GM23338 (cell line): Measurements from ENCODE around the gene SMYD3. TPM values are rescaled to one million over a fixed set of nuclear protein-coding genes. Genes with fewer than 3 reads are reported as not detected.

Experiments
- ATAC-seq: fragments of 200-7000 bp; cut with Tn5 transposase; 3 replicates; pipeline ENCODE4 v1.9.1; 2020
- DNase-seq: peaks from one replicate; pipeline ENCODE4 v3.0.0-alpha.2; 2015; ENCODE audit warnings: low spot score
- H2AFZ ChIP-seq: fragments of 200-600 bp; sonication (generic); 2 replicates; pipeline ENCODE4 v1.8.0; 2016; ENCODE audit warnings: antibody characterized with exemption, mild to moderate bottlenecking, moderate library complexity
- H3F3A ChIP-seq: fragments of 200-600 bp; sonication (generic); replicated peaks from 2 replicates; pipeline ENCODE4 v1.8.0; 2017; ENCODE audit warnings: antibody characterized with exemption, mixed run types, low read depth
- H3K27ac ChIP-seq: fragments of 200-600 bp; sonication (generic); 2 replicates; pipeline ENCODE4 v1.6.1; 2016; ENCODE audit warnings: low read depth
- H3K27me3 ChIP-seq: fragments of 200-600 bp; sonication (generic); 2 replicates; pipeline ENCODE4 v1.8.0; 2016; ENCODE audit warnings: mild to moderate bottlenecking, mixed run types, moderate library complexity; ENCODE audit not compliant: insufficient read depth
- H3K36me3 ChIP-seq: fragments of 200-600 bp; sonication (generic); 2 replicates; pipeline ENCODE4 v1.8.0; 2016; ENCODE audit warnings: mild to moderate bottlenecking; ENCODE audit not compliant: insufficient read depth
- H3K4me1 ChIP-seq: fragments of 200-600 bp; sonication (generic); 2 replicates; pipeline ENCODE4 v1.8.0; 2016; ENCODE audit warnings: mild to moderate bottlenecking, moderate library complexity; ENCODE audit not compliant: insufficient read depth
- H3K4me2 ChIP-seq: fragments of 200-600 bp; sonication (generic); 2 replicates; pipeline ENCODE4 v1.7.1; 2017; ENCODE audit warnings: mixed run types
- H3K4me3 ChIP-seq: fragments of 200-600 bp; sonication (generic); 2 replicates; pipeline ENCODE4 v1.6.1; 2016; ENCODE audit warnings: mixed run types
- H3K79me2 ChIP-seq: fragments of 200-600 bp; sonication (generic); replicated peaks from 2 replicates; pipeline ENCODE4 v1.8.0; 2017; ENCODE audit warnings: mild to moderate bottlenecking; ENCODE audit not compliant: insufficient read depth
- H3K9me2 ChIP-seq: fragments of 200-600 bp; sonication (generic); 2 replicates; pipeline ENCODE4 v1.8.0; 2017; ENCODE audit not compliant: insufficient read depth
- H4K20me1 ChIP-seq: fragments of 200-600 bp; sonication (generic); replicated peaks from 2 replicates; pipeline ENCODE4 v1.8.0; 2017; ENCODE audit warnings: mild to moderate bottlenecking; ENCODE audit not compliant: insufficient read depth
- H3K27ac Mint-ChIP-seq: 2 replicates; pipeline ENCODE4 v1.8.0; 2020; ENCODE audit warnings: inconsistent platforms, mild to moderate bottlenecking, moderate library complexity, mixed read lengths
- H3K27me3 Mint-ChIP-seq: 3 replicates; pipeline ENCODE4 v1.8.0; 2022; ENCODE audit warnings: low read depth, mild to moderate bottlenecking, moderate library complexity, mixed read lengths, inconsistent platforms; ENCODE audit not compliant: insufficient read depth, poor library complexity
- H3K36me3 Mint-ChIP-seq: 3 replicates; pipeline ENCODE4 v1.8.0; 2021; ENCODE audit warnings: low read depth, mild to moderate bottlenecking, inconsistent platforms, moderate library complexity, mixed read lengths
- H3K4me1 Mint-ChIP-seq: 3 replicates; pipeline ENCODE4 v1.8.0; 2020; ENCODE audit warnings: mild to moderate bottlenecking, inconsistent platforms, mixed read lengths
- H3K4me3 Mint-ChIP-seq: 3 replicates; pipeline ENCODE4 v1.8.0; 2021; ENCODE audit warnings: moderate library complexity, mild to moderate bottlenecking, inconsistent platforms, mixed read lengths
- H3K9me3 Mint-ChIP-seq: 3 replicates; pipeline ENCODE4 v1.8.0; 2020; ENCODE audit warnings: moderate library complexity, mild to moderate bottlenecking, inconsistent platforms, mixed read lengths
- CREB1 ChIP-seq: fragments of 250-450 bp; sonication (Bioruptor Pico); IDR thresholded peaks from 2 replicates; pipeline ENCODE4 v1.5.0; 2020; ENCODE audit warnings: low read depth, mild to moderate bottlenecking, moderate library complexity
- CTCF ChIP-seq, 2 experiments: fragments of 200-600 bp in 1 of 2; sonication (generic) in 1 of 2; conservative IDR thresholded peaks; 2 replicates each; pipeline versions ENCODE4 v1.5.1 to v1.6.1; 2016 to 2017; ENCODE audit warnings: antibody characterized with exemption in 2 of 2, low read depth in 2 of 2, mild to moderate bottlenecking in 2 of 2, moderate library complexity in 1 of 2
- EZH2 ChIP-seq: fragments of 200-600 bp; sonication (generic); IDR thresholded peaks from one replicate; pipeline ENCODE4 v1.8.0; 2017; ENCODE audit warnings: antibody characterized with exemption, mild to moderate bottlenecking, low read depth; ENCODE audit not compliant: unreplicated experiment
- EZH2phosphoT487 ChIP-seq: fragments of 200-600 bp; sonication (generic); IDR thresholded peaks from one replicate; pipeline ENCODE4 v1.8.1; 2018; ENCODE audit warnings: antibody characterized with exemption; ENCODE audit not compliant: unreplicated experiment
- JUNB ChIP-seq: IDR thresholded peaks from one replicate; pipeline ENCODE4 v1.6.1; 2016; ENCODE audit warnings: antibody characterized with exemption; ENCODE audit not compliant: unreplicated experiment
- NANOG ChIP-seq: IDR thresholded peaks from 2 replicates; pipeline ENCODE4 v1.6.1; 2016; ENCODE audit warnings: antibody characterized with exemption, borderline replicate concordance
- POLR2AphosphoS5 ChIP-seq: IDR thresholded peaks from 2 replicates; pipeline ENCODE4 v1.6.1; 2016; ENCODE audit warnings: antibody characterized with exemption, low read depth
- REST ChIP-seq: IDR thresholded peaks from one replicate; pipeline ENCODE4 v1.6.1; 2018; ENCODE audit warnings: antibody characterized with exemption; ENCODE audit not compliant: unreplicated experiment
- STAT1 ChIP-seq: IDR thresholded peaks from one replicate; pipeline ENCODE4 v1.6.1; 2016; ENCODE audit warnings: antibody characterized with exemption; ENCODE audit not compliant: unreplicated experiment
- ZNF114 ChIP-seq: fragments of 250-450 bp; sonication (Bioruptor Pico); IDR thresholded peaks from 2 replicates; pipeline ENCODE4 v1.5.0; 2020; ENCODE audit warnings: mild to moderate bottlenecking, moderate library complexity
- ZNF331 ChIP-seq: fragments of 250-450 bp; sonication (Bioruptor Pico); IDR thresholded peaks from 2 replicates; pipeline ENCODE4 v1.5.0; 2020; ENCODE audit warnings: low read depth, mild to moderate bottlenecking, moderate library complexity
- polyA plus RNA-seq: library from polyadenylated mRNA; unstranded; fragments of >200 nt; fragmentation: Nextera tagmentation; extraction: Ambion mirVana; gene quantifications from 2 replicates; pipeline ENCODE4 v1.2.1, GENCODE V29; 2016
- total RNA-seq: library from RNA; depleted of rRNA; stranded (reverse); fragments of >200 nt; shearing (Covaris generic); gene quantifications from 2 replicates; pipeline ENCODE4 v1.2.3, GENCODE V29; 2014
- TF ChIP-seq, protein P1 (sequence below): fragments of 250-450 bp; sonication (Bioruptor Pico); IDR thresholded peaks from 2 replicates; pipeline ENCODE4 v1.5.0; 2020; ENCODE audit warnings: mild to moderate bottlenecking, moderate library complexity

Gene SMYD3
- total and polyA plus RNA-seq, 2 experiments from 2014 or later = 31.8 to 34.4 TPM

DNA sequence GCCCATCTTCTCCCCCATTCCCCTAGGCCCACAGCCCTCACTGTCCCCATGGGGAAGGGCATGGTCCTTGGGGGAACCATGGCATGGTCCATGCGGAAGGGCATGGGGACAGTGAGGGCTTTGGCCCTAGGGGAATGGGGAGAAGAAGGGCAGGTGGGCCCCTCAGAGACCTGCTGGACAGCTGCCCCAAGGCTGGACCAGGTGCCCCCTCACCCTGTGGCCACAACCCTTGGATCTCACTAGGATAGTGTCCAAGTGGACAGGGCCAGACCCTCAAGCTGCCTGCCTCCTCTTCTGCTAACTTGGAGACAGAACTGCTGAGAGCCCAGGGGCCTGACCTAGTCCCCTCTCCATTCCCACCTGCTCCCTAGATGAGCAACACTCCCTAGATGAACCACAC is 12.4 kb upstream of the SMYD3 start:
- H3K27me3 ChIP-seq = no peaks in the 10 kb centered on the region
- Mint-ChIP-seq H3K9me3 (peaks cover 75% of the 10 kb centered on the region), H3K36me3 (peaks cover 14% of the 10 kb centered on the region; the same call in 2 of the 3 replicates), H3K27ac (no peak overlapping the region), H3K27me3 (peaks cover 11% of the 10 kb centered on the region), H3K4me1 (no peaks in the 10 kb centered on the region), H3K4me3 (no peak overlapping the region)
- no peaks in the 10 kb centered on the region for H3F3A ChIP-seq
- no peak overlapping the region for H3K27ac ChIP-seq
- TF ChIP-seq POLR2AphosphoS5 (no peak), ZNF331 (CRISPR knock-in tag) (no peak), CREB1 (CRISPR knock-in tag) (no peak), NANOG (no peak), REST (no peak), JUNB (no peak), EZH2 (no peak), ZNF114 (CRISPR knock-in tag) (no peak), STAT1 (no peak), EZH2phosphoT487 (no peak), CTCF (conservative IDR thresholded peaks at IDR 0.05; ENCODE audit: low read depth in 2 of 2) (no peak)
- TF ChIP-seq, protein P1, sequence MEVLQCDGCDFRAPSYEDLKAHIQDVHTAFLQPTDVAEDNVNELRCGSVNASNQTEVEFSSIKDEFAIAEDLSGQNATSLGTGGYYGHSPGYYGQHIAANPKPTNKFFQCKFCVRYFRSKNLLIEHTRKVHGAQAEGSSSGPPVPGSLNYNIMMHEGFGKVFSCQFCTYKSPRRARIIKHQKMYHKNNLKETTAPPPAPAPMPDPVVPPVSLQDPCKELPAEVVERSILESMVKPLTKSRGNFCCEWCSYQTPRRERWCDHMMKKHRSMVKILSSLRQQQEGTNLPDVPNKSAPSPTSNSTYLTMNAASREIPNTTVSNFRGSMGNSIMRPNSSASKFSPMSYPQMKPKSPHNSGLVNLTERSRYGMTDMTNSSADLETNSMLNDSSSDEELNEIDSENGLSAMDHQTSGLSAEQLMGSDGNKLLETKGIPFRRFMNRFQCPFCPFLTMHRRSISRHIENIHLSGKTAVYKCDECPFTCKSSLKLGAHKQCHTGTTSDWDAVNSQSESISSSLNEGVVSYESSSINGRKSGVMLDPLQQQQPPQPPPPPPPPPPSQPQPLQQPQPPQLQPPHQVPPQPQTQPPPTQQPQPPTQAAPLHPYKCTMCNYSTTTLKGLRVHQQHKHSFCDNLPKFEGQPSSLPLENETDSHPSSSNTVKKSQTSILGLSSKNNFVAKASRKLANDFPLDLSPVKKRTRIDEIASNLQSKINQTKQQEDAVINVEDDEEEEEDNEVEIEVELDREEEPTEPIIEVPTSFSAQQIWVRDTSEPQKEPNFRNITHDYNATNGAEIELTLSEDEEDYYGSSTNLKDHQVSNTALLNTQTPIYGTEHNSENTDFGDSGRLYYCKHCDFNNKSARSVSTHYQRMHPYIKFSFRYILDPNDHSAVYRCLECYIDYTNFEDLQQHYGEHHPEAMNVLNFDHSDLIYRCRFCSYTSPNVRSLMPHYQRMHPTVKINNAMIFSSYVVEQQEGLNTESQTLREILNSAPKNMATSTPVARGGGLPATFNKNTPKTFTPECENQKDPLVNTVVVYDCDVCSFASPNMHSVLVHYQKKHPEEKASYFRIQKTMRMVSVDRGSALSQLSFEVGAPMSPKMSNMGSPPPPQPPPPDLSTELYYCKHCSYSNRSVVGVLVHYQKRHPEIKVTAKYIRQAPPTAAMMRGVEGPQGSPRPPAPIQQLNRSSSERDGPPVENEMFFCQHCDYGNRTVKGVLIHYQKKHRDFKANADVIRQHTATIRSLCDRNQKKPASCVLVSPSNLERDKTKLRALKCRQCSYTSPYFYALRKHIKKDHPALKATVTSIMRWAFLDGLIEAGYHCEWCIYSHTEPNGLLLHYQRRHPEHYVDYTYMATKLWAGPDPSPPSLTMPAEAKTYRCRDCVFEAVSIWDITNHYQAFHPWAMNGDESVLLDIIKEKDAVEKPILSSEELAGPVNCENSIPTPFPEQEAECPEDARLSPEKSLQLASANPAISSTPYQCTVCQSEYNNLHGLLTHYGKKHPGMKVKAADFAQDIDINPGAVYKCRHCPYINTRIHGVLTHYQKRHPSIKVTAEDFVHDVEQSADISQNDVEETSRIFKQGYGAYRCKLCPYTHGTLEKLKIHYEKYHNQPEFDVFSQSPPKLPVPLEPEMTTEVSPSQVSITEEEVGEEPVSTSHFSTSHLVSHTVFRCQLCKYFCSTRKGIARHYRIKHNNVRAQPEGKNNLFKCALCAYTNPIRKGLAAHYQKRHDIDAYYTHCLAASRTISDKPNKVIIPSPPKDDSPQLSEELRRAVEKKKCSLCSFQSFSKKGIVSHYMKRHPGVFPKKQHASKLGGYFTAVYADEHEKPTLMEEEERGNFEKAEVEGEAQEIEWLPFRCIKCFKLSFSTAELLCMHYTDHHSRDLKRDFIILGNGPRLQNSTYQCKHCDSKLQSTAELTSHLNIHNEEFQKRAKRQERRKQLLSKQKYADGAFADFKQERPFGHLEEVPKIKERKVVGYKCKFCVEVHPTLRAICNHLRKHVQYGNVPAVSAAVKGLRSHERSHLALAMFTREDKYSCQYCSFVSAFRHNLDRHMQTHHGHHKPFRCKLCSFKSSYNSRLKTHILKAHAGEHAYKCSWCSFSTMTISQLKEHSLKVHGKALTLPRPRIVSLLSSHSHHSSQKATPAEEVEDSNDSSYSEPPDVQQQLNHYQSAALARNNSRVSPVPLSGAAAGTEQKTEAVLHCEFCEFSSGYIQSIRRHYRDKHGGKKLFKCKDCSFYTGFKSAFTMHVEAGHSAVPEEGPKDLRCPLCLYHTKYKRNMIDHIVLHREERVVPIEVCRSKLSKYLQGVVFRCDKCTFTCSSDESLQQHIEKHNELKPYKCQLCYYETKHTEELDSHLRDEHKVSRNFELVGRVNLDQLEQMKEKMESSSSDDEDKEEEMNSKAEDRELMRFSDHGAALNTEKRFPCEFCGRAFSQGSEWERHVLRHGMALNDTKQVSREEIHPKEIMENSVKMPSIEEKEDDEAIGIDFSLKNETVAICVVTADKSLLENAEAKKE (CRISPR knock-in tag) = no peak
- H2AFZ ChIP-seq = no peak overlapping the region
- H3K4me1 ChIP-seq = no peaks in the 10 kb centered on the region
- no peak overlapping the region for H3K4me2 ChIP-seq
- no peak for ATAC-seq
- no peak for DNase-seq
- H3K36me3 ChIP-seq = no peaks in the 10 kb centered on the region
- H4K20me1 ChIP-seq = no peaks in the 10 kb centered on the region
- no peak overlapping the region for H3K4me3 ChIP-seq
- H3K79me2 ChIP-seq = no peaks in the 10 kb centered on the region
- H3K9me2 ChIP-seq = no peaks in the 10 kb centered on the region
